Uterus (tissue), 4 donors: ENCODE results near the gene NFATC1. TPM values are rescaled to one million over a fixed set of nuclear protein-coding genes. Genes with fewer than 3 reads are reported as not detected.

Experiments
- DNase-seq, 2 donors: peaks; one replicate each; pipeline ENCODE4 v3.0.0-alpha.2; 2019 to 2020
- H3K27ac ChIP-seq, 2 donors: fragments of 200-600 bp; sonication (generic); 1 replicate in 1 of 2; 2 replicates in 1 of 2; pipeline ENCODE4 v1.5.1; 2016 to 2018
- H3K27me3 ChIP-seq, 2 donors: fragments of 200-600 bp; sonication (generic); one replicate each; pipeline ENCODE4 v1.5.1; 2018 to 2019; ENCODE audit warnings: control low read depth in 1 of 2
- H3K36me3 ChIP-seq, 2 donors: fragments of 200-600 bp; sonication (generic); one replicate each; pipeline ENCODE4 v1.5.1; 2019; ENCODE audit warnings: control low read depth in 1 of 2
- H3K4me1 ChIP-seq, 2 donors: fragments of 200-600 bp; sonication (generic); one replicate each; pipeline ENCODE4 v1.5.1; 2018 to 2019; ENCODE audit warnings: control low read depth in 1 of 2
- H3K4me3 ChIP-seq, 2 donors: fragments of 200-600 bp; sonication (generic); 1 replicate in 1 of 2; 2 replicates in 1 of 2; pipeline ENCODE4 v1.5.1; 2018 to 2019; ENCODE audit warnings: mild to moderate bottlenecking in 1 of 2
- H3K9me3 ChIP-seq, 2 donors: fragments of 200-600 bp; sonication (generic); one replicate each; pipeline ENCODE4 v1.5.1; 2019; ENCODE audit warnings: control low read depth in 1 of 2
- POLR2A ChIP-seq, 2 donors: fragments of 450-650 bp; IDR thresholded peaks; one replicate each; pipeline ENCODE4 v1.6.1; 2016; ENCODE audit warnings: antibody characterized with exemption in 2 of 2, mild to moderate bottlenecking in 1 of 2, moderate library complexity in 1 of 2
- intact Hi-C: fragments of 100-400 bp; cut with DNase I; formaldehyde crosslinking; loops from one replicate; pipeline ENCODE4 v1.15.1; 2023; ENCODE audit warnings: low total_unique reads
- total RNA-seq, 4 donors: library from RNA; depleted of rRNA in 3 of 4; stranded (reverse); fragments of >200 nt in 3 of 4; gene quantifications; one replicate each; pipeline versions ENCODE4 v1.1.0 to v1.2.4, GENCODE V29; 2014 to 2023
- TF ChIP-seq, protein P1 (sequence below), 4 experiments: fragments of 200-600 bp in 2 of 4; fragments of 450-650 bp in 2 of 4; sonication (generic) in 2 of 4; IDR thresholded peaks; one replicate each; pipeline ENCODE4 v1.5.1; 2016 to 2019; ENCODE audit warnings: antibody characterized with exemption in 4 of 4, mild to moderate bottlenecking in 2 of 4, moderate library complexity in 1 of 4
- donor health status: DM: yes; HTN: yes; CAD: no.

Gene NFATC1
- total RNA-seq, 4 donors from 2014 or later = 9.2 to 25.1 (median 14.6) TPM

DNA sequence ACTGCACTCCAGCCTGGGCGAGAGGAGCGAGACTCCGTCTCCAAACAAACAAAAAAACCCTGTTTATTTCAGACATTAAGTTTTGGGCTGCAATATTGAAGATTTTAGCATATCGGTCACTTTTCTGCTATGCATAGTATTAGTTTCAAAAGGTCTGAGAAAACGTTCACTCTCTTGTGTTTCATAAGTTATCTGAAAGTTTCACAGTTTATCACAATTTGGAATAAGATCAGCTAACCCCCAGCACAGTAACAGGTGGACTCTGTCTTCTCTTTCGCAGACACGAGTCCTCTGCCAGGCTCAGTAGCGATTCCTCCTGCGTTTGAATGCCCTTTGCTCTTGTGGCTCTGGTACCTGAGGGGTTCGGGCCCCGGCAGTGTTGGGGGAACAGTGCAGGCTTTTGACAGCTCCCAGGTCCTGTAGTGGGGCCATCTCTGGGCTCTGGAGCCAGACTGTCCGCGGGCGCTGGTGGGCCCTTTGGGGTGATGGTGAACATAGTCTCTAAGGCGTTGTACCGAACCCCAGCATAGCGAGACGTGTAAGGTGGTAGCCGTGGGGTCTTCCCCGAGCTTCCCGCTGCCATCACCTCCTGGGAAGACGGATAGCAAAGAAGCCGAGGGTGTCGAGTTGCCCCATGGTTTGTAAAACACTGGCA is 20.4 kb downstream of the NFATC1 start:
- H3K27ac ChIP-seq = no peak overlapping the region
- DNase-seq = no peak
- intact Hi-C loops = no loop called here
- TF ChIP-seq, protein P1, sequence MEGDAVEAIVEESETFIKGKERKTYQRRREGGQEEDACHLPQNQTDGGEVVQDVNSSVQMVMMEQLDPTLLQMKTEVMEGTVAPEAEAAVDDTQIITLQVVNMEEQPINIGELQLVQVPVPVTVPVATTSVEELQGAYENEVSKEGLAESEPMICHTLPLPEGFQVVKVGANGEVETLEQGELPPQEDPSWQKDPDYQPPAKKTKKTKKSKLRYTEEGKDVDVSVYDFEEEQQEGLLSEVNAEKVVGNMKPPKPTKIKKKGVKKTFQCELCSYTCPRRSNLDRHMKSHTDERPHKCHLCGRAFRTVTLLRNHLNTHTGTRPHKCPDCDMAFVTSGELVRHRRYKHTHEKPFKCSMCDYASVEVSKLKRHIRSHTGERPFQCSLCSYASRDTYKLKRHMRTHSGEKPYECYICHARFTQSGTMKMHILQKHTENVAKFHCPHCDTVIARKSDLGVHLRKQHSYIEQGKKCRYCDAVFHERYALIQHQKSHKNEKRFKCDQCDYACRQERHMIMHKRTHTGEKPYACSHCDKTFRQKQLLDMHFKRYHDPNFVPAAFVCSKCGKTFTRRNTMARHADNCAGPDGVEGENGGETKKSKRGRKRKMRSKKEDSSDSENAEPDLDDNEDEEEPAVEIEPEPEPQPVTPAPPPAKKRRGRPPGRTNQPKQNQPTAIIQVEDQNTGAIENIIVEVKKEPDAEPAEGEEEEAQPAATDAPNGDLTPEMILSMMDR (IDR thresholded peaks at IDR 0.05) = no peak
- no peak for TF ChIP-seq POLR2A (IDR thresholded peaks at IDR 0.05)
- no peaks in the 10 kb centered on the region for H3K27me3 ChIP-seq
- H3K4me3 ChIP-seq = no peak overlapping the region
- H3K36me3 ChIP-seq = no peaks in the 10 kb centered on the region
- no peaks in the 10 kb centered on the region for H3K4me1 ChIP-seq
- H3K9me3 ChIP-seq = no peaks in the 10 kb centered on the region

DNA sequence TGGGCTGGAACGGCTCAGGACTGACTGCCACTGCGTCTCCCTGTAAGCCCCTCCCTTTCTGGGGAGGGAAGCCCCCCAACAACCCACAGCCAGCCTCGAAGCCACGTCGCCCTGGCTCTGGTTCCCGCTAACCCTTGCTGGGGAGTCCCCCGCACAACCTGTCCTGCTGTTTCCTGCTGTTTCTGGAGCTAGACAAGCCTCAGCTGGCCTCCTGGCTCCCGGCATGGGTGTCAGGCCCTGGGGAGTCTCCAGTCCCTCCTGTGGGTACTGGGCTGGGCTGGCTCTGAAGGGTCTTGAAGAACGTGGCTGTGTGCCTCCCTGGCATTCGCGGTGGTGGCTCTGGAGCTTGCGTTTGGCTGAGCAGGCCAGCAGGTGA is 20.9 kb downstream of the NFATC1 start:
- intact Hi-C loops = no loop called here
- TF ChIP-seq, protein P1 (IDR thresholded peaks at IDR 0.05) = no peak
- no peak for TF ChIP-seq POLR2A (IDR thresholded peaks at IDR 0.05)
- no peaks in the 10 kb centered on the region for H3K27me3 ChIP-seq
- H3K9me3 ChIP-seq = no peaks in the 10 kb centered on the region
- no peak overlapping the region for H3K27ac ChIP-seq
- no peaks in the 10 kb centered on the region for H3K4me1 ChIP-seq
- DNase-seq = no peak
- no peak overlapping the region for H3K4me3 ChIP-seq
- no peaks in the 10 kb centered on the region for H3K36me3 ChIP-seq

DNA sequence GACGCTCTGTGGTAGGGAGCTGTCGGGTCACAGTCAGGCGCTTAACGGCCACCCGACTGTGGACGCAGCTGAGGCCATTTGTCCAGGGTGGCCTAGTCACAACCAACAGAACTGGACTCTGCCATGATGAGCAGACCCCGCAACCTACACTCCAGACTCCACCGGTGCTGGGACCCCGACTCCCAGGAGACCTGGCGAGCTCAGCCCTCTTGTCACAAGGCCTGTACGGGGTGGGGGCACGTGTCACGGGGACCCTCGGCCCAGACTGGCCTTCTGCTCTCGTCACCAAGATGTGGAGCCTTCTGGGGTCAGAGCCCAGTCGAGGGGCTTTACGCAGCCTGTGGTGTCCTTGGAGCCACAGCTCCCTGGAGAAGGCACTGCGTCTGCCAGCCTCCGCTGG is 22.5 kb downstream of the NFATC1 start:
- Histone ChIP-seq H3K27me3 (no peaks in the 10 kb centered on the region), H3K4me1 (no peaks in the 10 kb centered on the region), H3K4me3 (no peak overlapping the region), H3K9me3 (no peaks in the 10 kb centered on the region), H3K36me3 (no peaks in the 10 kb centered on the region), H3K27ac (no peak overlapping the region)
- no peak for DNase-seq
- intact Hi-C loops = no loop called here
- TF ChIP-seq, protein P1 (IDR thresholded peaks at IDR 0.05) = no peak
- TF ChIP-seq POLR2A (IDR thresholded peaks at IDR 0.05) = no peak

DNA sequence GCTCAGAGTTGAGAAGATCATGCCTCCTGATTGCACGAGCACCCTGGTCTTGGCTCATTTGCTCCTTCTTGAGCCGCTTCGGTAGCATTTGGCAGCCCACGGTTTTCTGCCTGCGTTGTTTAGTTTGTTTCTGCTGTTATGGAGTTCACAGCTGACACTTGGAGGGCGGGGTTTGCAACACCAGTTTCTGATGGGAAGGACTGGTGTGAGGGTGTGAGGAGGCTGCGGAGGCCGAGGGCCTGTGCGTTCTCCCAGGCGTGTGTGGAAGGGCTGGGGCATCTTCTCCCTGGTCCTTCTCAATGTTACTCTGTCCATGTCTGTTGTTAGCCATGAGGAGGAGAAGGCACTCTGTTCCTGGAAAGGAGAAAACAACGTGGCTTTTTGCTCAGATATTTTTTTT is 22.9 kb downstream of the NFATC1 start:
- intact Hi-C loops = no loop called here
- Histone ChIP-seq H3K36me3 (no peaks in the 10 kb centered on the region), H3K9me3 (no peaks in the 10 kb centered on the region), H3K27ac (no peak overlapping the region), H3K27me3 (no peaks in the 10 kb centered on the region), H3K4me3 (no peak overlapping the region), H3K4me1 (no peaks in the 10 kb centered on the region)
- DNase-seq = no peak
- TF ChIP-seq POLR2A (IDR thresholded peaks at IDR 0.05) = no peak
- TF ChIP-seq, protein P1 (IDR thresholded peaks at IDR 0.05) = no peak

DNA sequence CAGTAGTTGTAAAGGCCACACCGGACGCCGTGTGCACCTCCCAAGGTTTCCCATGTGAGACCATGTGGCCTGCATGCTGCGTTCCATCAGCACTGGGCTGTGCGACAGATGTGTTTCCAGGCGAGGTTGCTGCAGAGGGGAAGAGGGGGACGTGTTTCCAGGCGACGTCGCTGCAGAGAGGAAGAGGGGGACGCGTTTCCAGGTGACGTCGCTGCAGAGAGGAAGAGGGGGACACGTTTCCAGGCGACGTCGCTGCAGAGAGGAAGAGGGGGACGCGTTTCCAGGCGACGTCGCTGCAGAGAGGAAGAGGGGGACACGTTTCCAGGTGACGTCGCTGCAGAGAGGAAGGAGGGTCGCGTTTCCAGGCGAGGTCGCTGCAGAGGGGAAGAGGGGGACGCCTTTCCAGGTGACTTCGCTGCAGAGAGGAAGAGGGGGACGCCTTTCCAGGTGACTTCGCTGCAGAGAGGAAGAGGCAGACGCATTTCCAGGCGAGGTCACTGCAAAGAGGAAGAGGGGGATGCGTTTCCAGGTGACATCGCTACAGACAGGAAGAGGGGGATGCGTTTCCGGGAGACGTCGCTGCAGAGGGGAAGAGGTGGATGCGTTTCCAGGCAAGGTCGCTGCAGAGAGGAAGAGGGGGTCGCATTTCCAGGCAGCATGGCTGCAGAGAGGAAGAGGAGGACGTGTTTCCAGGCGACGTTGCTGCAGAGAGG is 24.5 kb downstream of the NFATC1 start:
- intact Hi-C loops = no loop called here
- no peak overlapping the region for H3K4me3 ChIP-seq
- H3K9me3 ChIP-seq = no peaks in the 10 kb centered on the region
- no peaks in the 10 kb centered on the region for H3K36me3 ChIP-seq
- TF ChIP-seq POLR2A (IDR thresholded peaks at IDR 0.05) = no peak
- TF ChIP-seq, protein P1 (IDR thresholded peaks at IDR 0.05) = no peak
- no peaks in the 10 kb centered on the region for H3K27me3 ChIP-seq
- no peaks in the 10 kb centered on the region for H3K4me1 ChIP-seq
- H3K27ac ChIP-seq = no peak overlapping the region
- no peak for DNase-seq
